ENCODE measurements around the gene RNF4. TPM values are rescaled to one million over a fixed set of nuclear protein-coding genes. Genes with fewer than 3 reads are reported as not detected.

The RNF4 gene
- total and polyA plus RNA-seq, 10 of the 15 experiments (the other 5 are each of a cell fraction or from before 2014, with no cell fraction given), result 34.9 to 145 (median 76.1) TPM

DNA sequence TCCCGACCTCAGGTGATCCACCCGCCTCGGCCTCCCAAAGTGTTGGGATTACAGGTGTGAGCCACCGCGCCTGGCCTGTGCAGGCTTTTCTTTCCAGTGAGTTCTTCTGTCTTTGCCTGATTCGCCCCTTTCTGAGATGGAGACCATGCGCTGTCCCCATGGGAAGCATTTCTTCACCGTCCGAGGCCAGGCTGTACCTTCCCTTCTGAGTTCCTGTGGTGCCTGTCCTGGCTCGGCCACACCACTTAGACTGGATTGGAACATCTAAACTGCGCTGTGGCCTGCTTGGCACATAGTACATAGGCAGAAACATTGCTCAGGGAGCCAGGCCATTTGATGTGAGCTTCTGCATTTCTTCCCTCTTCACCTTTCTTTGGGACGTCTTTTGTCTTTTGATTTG, 91.3 kb downstream of the RNF4 start (continued):
- TF ChIP-seq, protein P1, sequence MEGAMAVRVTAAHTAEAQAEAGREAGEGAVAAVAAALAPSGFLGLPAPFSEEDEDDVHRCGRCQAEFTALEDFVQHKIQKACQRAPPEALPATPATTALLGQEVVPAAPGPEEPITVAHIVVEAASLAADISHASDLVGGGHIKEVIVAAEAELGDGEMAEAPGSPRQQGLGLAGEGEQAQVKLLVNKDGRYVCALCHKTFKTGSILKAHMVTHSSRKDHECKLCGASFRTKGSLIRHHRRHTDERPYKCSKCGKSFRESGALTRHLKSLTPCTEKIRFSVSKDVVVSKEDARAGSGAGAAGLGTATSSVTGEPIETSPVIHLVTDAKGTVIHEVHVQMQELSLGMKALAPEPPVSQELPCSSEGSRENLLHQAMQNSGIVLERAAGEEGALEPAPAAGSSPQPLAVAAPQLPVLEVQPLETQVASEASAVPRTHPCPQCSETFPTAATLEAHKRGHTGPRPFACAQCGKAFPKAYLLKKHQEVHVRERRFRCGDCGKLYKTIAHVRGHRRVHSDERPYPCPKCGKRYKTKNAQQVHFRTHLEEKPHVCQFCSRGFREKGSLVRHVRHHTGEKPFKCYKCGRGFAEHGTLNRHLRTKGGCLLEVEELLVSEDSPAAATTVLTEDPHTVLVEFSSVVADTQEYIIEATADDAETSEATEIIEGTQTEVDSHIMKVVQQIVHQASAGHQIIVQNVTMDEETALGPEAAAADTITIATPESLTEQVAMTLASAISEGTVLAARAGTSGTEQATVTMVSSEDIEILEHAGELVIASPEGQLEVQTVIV (IDR thresholded peaks at IDR 0.05; ENCODE audit: borderline replicate concordance, partially characterized antibody), result no peak
- TF ChIP-seq SMC3 (IDR thresholded peaks at IDR 0.05; ENCODE audit: borderline replicate concordance, low read length), result no peak

Other genes with a start within 250 kb of the RNF4 start
- 9.5 and 10.9 TPM in 2 replicates for gene HAUS3, start 227.0 kb upstream of the RNF4 start, total RNA-seq (2014; rRNA removed)
- gene HAUS3, start 227.0 kb upstream of the RNF4 start, total RNA-seq (2014; rRNA removed; fragmentation: Illumina TruSeq; extraction: Trizol), result 12.7 TPM in 2 replicates
- 13.2 and 13.5 TPM in 2 replicates for gene HAUS3, start 227.0 kb upstream of the RNF4 start, total RNA-seq (2021)
- 11.4 and 23.9 TPM in 2 replicates for gene HAUS3, start 227.0 kb upstream of the RNF4 start, polyA plus RNA-seq (2011; rRNA removed)
- 13.9 and 19.8 TPM in 2 replicates for gene HAUS3, start 227.0 kb upstream of the RNF4 start, polyA plus RNA-seq (2014; fragmentation: Illumina TruSeq; extraction: Trizol)
- gene HAUS3, start 227.0 kb upstream of the RNF4 start, polyA plus RNA-seq (2014; fragmentation: Nextera tagmentation; extraction: Ambion mirVana), result 1 to 10 TPM; 4.2 to 7.3 TPM
- gene HAUS3, start 227.0 kb upstream of the RNF4 start, polyA plus RNA-seq (2014; rRNA removed), result 10.0 and 11.8 TPM in 2 replicates
- 10 to 100 TPM; 20.2 to 23.9 TPM for gene HAUS3, start 227.0 kb upstream of the RNF4 start, polyA plus RNA-seq (2016; fragmentation: Nextera tagmentation; extraction: Ambion mirVana)
- 0.98 and 1.2 TPM in 2 replicates for gene POLN, start 227.0 kb upstream of the RNF4 start, total RNA-seq (2014; rRNA removed)
- 0.63 and 0.74 TPM in 2 replicates for gene POLN, start 227.0 kb upstream of the RNF4 start, total RNA-seq (2014; rRNA removed; fragmentation: Illumina TruSeq; extraction: Trizol)
- 0.95 and 1.7 TPM in 2 replicates for gene POLN, start 227.0 kb upstream of the RNF4 start, total RNA-seq (2021)
- 0.30 and 0.41 TPM in 2 replicates for gene POLN, start 227.0 kb upstream of the RNF4 start, polyA plus RNA-seq (2011; rRNA removed)
- gene POLN, start 227.0 kb upstream of the RNF4 start, polyA plus RNA-seq (2014; fragmentation: Illumina TruSeq; extraction: Trizol), result 0.48 and 1.3 TPM in 2 replicates
- under 1 TPM in 1 of 2 experiments, not detected in 1; 0.09 TPM for gene POLN, start 227.0 kb upstream of the RNF4 start, polyA plus RNA-seq (2014; fragmentation: Nextera tagmentation; extraction: Ambion mirVana)
- gene POLN, start 227.0 kb upstream of the RNF4 start, polyA plus RNA-seq (2014; rRNA removed), result 0.94 and 0.96 TPM in 2 replicates
- 1 to 10 TPM; 1.2 to 2.0 TPM for gene POLN, start 227.0 kb upstream of the RNF4 start, polyA plus RNA-seq (2016; fragmentation: Nextera tagmentation; extraction: Ambion mirVana)
- 15.5 and 18.7 TPM in 2 replicates for gene MXD4, start 207.0 kb upstream of the RNF4 start, total RNA-seq (2014; rRNA removed)
- 5.5 and 6.1 TPM in 2 replicates for gene MXD4, start 207.0 kb upstream of the RNF4 start, total RNA-seq (2014; rRNA removed; fragmentation: Illumina TruSeq; extraction: Trizol)
- gene MXD4, start 207.0 kb upstream of the RNF4 start, total RNA-seq (2021), result 25.6 and 26.4 TPM in 2 replicates
- 6.4 and 9.9 TPM in 2 replicates for gene MXD4, start 207.0 kb upstream of the RNF4 start, polyA plus RNA-seq (2011; rRNA removed)
- gene MXD4, start 207.0 kb upstream of the RNF4 start, polyA plus RNA-seq (2014; fragmentation: Illumina TruSeq; extraction: Trizol), result 2.0 and 4.3 TPM in 2 replicates
- gene MXD4, start 207.0 kb upstream of the RNF4 start, polyA plus RNA-seq (2014; fragmentation: Nextera tagmentation; extraction: Ambion mirVana), result under 1 TPM; 0.21 to 0.44 TPM
- 18.1 and 22.2 TPM in 2 replicates for gene MXD4, start 207.0 kb upstream of the RNF4 start, polyA plus RNA-seq (2014; rRNA removed)
- gene MXD4, start 207.0 kb upstream of the RNF4 start, polyA plus RNA-seq (2016; fragmentation: Nextera tagmentation; extraction: Ambion mirVana), result 1 to 10 TPM; 3.6 to 5.0 TPM
- 0.11 TPM in 2 replicates for gene ZFYVE28, start 50.5 kb upstream of the RNF4 start, total RNA-seq (2014; rRNA removed)
- gene ZFYVE28, start 50.5 kb upstream of the RNF4 start, total RNA-seq (2014; rRNA removed; fragmentation: Illumina TruSeq; extraction: Trizol), result 0.05 and 0.22 TPM in 2 replicates
- gene ZFYVE28, start 50.5 kb upstream of the RNF4 start, total RNA-seq (2021), result 0.48 and 0.95 TPM in 2 replicates
- gene ZFYVE28, start 50.5 kb upstream of the RNF4 start, polyA plus RNA-seq (2011; rRNA removed), result 1.4 and 1.9 TPM in 2 replicates
- gene ZFYVE28, start 50.5 kb upstream of the RNF4 start, polyA plus RNA-seq (2014; fragmentation: Illumina TruSeq; extraction: Trizol), result 0.14 and 0.24 TPM in 2 replicates
- gene ZFYVE28, start 50.5 kb upstream of the RNF4 start, polyA plus RNA-seq (2014; fragmentation: Nextera tagmentation; extraction: Ambion mirVana), result under 1 TPM in 1 of 2 experiments, not detected in 1; 0.20 TPM
- gene ZFYVE28, start 50.5 kb upstream of the RNF4 start, polyA plus RNA-seq (2014; rRNA removed), result 0.19 and 0.32 TPM in 2 replicates
- under 1 TPM; 0.06 to 0.13 TPM for gene ZFYVE28, start 50.5 kb upstream of the RNF4 start, polyA plus RNA-seq (2016; fragmentation: Nextera tagmentation; extraction: Ambion mirVana)
- gene CFAP99, start 50.2 kb upstream of the RNF4 start, total RNA-seq (2014; rRNA removed), result not detected in 2 replicates
- gene CFAP99, start 50.2 kb upstream of the RNF4 start, total RNA-seq (2014; rRNA removed; fragmentation: Illumina TruSeq; extraction: Trizol), result not detected in 2 replicates
- not detected in 2 replicates for gene CFAP99, start 50.2 kb upstream of the RNF4 start, total RNA-seq (2021)
- gene CFAP99, start 50.2 kb upstream of the RNF4 start, polyA plus RNA-seq (2011; rRNA removed), result not detected in 2 replicates
- gene CFAP99, start 50.2 kb upstream of the RNF4 start, polyA plus RNA-seq (2014; fragmentation: Illumina TruSeq; extraction: Trizol), result not detected in 2 replicates
- not detected for gene CFAP99, start 50.2 kb upstream of the RNF4 start, polyA plus RNA-seq (2014; fragmentation: Nextera tagmentation; extraction: Ambion mirVana)
- gene CFAP99, start 50.2 kb upstream of the RNF4 start, polyA plus RNA-seq (2014; rRNA removed), result not detected in 2 replicates
- not detected for gene CFAP99, start 50.2 kb upstream of the RNF4 start, polyA plus RNA-seq (2016; fragmentation: Nextera tagmentation; extraction: Ambion mirVana)
- 9.3 and 9.8 TPM in 2 replicates for gene FAM193A, start 67.5 kb downstream of the RNF4 start, total RNA-seq (2014; rRNA removed)
- gene FAM193A, start 67.5 kb downstream of the RNF4 start, total RNA-seq (2014; rRNA removed; fragmentation: Illumina TruSeq; extraction: Trizol), result 8.6 and 8.9 TPM in 2 replicates
- gene FAM193A, start 67.5 kb downstream of the RNF4 start, total RNA-seq (2021), result 22.2 and 23.3 TPM in 2 replicates
- gene FAM193A, start 67.5 kb downstream of the RNF4 start, polyA plus RNA-seq (2011; rRNA removed), result 3.7 and 5.1 TPM in 2 replicates
- 8.5 and 12.4 TPM in 2 replicates for gene FAM193A, start 67.5 kb downstream of the RNF4 start, polyA plus RNA-seq (2014; fragmentation: Illumina TruSeq; extraction: Trizol)
- under 1 TPM; 0.52 to 0.91 TPM for gene FAM193A, start 67.5 kb downstream of the RNF4 start, polyA plus RNA-seq (2014; fragmentation: Nextera tagmentation; extraction: Ambion mirVana)
- 8.6 and 10.3 TPM in 2 replicates for gene FAM193A, start 67.5 kb downstream of the RNF4 start, polyA plus RNA-seq (2014; rRNA removed)
- gene FAM193A, start 67.5 kb downstream of the RNF4 start, polyA plus RNA-seq (2016; fragmentation: Nextera tagmentation; extraction: Ambion mirVana), result 1 to 10 TPM; 5.3 to 6.1 TPM

Data from GM12878 (cell line).